Epithelial cell of esophagus (primary cell): ENCODE measurements around the gene DBH.

Experiments
- DNase-seq: peaks from one replicate; pipeline ENCODE4 v3.0.0; 2010; ENCODE audit warnings: low read depth
- H3K4me3 ChIP-seq: 2 replicates; pipeline ENCODE4 v1.5.1; 2011; ENCODE audit warnings: mild to moderate bottlenecking, low read length, control low read depth
- TF ChIP-seq, protein P1 (sequence below): IDR thresholded peaks from 2 replicates; pipeline ENCODE4 v1.5.1; 2011; ENCODE audit warnings: low read depth, mild to moderate bottlenecking, low read length, control low read depth, inconsistent platforms; ENCODE audit not compliant: insufficient read depth; ENCODE audit errors: missing control alignments

Gene DBH

DNA sequence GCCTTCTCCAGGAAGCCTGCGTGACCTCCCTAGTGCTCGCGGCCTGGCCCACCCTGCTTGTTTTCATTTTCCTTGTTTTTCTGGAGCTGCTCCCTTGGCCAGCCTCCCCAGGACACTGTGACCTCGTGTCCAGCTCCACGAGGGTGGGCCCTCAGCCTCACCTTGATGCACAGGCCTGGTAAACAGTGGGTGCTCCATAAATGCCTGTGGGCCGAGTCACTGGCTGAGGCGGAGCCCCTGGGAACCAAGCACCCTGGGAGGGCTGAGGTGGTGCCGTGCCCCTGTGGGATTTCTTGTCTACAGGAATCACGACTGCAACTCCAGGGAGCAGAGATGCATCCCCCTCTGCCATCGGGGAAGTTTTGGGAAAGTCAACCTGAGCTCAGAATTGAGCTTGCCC, 44.2 kb upstream of the DBH start:
- TF ChIP-seq, protein P1, sequence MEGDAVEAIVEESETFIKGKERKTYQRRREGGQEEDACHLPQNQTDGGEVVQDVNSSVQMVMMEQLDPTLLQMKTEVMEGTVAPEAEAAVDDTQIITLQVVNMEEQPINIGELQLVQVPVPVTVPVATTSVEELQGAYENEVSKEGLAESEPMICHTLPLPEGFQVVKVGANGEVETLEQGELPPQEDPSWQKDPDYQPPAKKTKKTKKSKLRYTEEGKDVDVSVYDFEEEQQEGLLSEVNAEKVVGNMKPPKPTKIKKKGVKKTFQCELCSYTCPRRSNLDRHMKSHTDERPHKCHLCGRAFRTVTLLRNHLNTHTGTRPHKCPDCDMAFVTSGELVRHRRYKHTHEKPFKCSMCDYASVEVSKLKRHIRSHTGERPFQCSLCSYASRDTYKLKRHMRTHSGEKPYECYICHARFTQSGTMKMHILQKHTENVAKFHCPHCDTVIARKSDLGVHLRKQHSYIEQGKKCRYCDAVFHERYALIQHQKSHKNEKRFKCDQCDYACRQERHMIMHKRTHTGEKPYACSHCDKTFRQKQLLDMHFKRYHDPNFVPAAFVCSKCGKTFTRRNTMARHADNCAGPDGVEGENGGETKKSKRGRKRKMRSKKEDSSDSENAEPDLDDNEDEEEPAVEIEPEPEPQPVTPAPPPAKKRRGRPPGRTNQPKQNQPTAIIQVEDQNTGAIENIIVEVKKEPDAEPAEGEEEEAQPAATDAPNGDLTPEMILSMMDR: no peak
- no peak overlapping the region for H3K4me3 ChIP-seq
- no peak for DNase-seq

DNA sequence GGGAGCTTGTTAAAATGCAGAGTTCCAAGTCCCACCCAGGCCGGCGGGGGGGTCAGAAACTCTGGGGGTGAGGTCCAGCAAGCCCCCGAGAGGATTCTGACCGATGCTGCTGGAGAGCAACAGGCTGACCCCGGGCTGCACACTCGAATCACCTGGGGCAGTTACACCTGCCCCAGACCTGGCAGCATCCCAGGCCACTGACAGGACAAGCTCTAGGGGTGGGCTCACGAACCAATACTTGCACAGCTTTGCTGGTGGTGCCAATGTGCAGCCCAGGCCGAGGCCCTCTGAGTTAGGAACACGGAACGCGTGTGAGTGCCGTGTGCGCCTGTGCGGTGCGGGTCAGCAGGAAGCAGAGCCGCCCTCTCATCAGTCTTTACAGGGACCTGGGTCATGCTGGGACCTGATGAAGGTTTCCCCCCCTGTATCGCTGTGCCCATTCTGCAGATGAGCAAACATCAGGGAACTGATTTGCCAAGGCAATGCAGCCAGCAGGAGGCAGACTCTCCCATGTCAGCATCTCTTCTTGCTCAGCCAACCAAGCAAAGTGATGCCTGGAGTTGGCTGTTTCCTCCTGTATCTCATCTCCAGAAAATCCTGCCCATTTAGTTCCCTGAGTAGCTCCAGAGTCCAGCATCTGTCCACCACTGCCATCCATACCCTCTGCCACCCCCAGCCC, 43.3 kb upstream of the DBH start:
- TF ChIP-seq, protein P1: no peak
- H3K4me3 ChIP-seq: no peak overlapping the region
- no peak for DNase-seq

DNA sequence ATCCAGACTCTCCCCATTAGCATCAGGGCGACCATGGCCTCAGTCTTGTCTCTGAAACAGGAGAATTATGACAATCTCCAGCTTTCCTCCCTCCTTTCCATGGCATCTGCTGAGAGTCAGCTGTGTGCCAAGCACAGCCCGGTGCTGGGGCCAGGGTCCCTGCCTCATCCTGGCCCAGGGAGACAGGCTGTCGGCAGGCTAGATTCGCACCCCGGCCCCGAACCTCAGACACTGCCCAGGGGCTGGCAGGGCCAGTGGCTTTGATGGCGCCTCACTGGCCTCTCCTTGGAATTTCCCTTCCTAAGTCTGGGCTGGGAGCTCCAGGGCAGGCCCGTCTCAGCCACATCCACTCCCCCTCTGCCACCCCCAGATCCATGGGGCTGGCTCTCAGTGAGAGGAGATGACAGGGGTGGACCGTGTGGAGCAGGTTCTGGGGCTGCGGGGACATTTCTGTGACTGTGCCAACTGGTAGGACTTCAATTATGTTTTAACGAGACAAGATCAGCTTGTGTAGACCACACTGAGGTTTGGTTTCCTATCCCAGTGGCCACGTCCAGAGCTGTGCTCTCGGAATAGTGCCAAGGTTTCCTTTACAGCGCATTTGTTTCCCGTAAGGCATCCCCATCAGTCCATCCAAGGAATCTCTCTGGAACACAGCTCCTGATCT, 42.4 kb upstream of the DBH start:
- H3K4me3 ChIP-seq: no peak overlapping the region
- TF ChIP-seq, protein P1: no peak
- no peak for DNase-seq

DNA sequence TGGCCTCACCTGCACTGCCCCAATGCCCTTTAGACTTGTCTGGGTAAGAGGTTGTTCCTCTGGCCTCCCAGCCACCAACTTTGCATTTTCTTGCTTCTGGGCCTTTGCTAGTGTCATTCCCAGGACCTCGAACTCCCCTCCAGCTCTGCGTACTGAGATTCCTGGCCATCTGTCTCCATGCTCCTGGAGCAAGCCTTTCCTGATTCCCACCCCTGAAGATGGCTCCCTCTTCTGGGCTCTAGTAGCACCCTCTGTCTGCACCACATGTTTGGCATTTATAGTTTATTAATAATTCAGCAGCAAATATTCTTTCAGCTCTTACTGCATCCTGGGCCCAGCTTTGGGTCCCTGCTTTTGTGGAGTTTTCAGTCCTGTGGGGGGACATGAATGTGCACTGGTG, 41.9 kb upstream of the DBH start:
- no peak overlapping the region for H3K4me3 ChIP-seq
- TF ChIP-seq, protein P1: no peak
- DNase-seq: no peak

DNA sequence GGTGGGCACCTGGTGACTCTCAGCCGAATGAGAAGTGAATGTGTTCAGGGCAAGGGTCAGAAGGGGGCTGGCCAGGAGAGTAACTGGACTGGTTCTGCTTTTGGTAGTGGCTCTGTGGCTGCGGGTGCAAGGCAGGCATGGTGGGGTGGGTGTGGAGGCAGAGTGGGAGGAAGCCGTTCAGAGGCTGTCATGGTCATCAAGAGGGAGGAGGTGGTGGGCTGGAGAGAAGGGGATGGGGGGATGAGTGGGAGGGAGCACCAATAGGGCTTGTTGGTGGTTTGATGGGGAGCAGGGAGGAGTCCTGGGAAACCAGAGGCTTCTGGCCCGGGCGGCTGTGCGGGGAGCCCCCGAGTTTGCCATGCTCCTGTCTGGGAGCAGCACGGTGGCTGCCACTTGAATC, 40.3 kb upstream of the DBH start:
- no peak overlapping the region for H3K4me3 ChIP-seq
- TF ChIP-seq, protein P1: no peak
- no peak for DNase-seq

DNA sequence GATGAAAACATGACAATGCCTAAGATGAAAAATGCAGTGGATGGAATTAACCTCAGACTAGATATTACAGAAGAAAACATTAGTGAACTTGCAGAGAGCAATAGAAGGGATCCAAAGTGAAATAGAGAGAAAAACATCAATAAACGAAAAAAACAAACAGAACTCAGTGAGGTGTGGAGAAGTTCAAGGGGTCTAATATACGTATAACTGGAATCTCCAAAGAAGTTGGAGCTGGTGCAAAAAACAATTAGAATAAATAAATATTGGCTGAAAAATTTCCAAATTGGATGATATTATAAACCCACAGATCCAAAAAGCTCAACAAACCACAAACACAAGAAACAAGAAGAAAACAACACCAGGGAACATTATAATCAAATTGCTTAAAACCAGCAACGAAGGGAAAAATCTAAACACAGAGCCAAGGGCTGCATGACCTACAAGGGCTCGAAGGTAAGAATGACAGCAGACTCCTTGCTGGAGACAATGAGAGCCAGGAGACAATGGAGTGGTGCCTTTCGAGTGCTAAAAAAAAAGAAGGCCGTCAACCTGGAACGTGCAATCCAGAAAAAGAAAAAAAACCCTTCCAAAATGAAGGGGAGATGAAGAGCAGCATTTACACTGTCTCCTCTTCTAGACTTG, 38.7 kb upstream of the DBH start:
- TF ChIP-seq, protein P1: no peak
- peak; percentile 11 for DNase-seq
- H3K4me3 ChIP-seq: no peak overlapping the region
